ENCODE measurements around the gene CTNND1. TPM values are rescaled to one million over a fixed set of nuclear protein-coding genes. Genes with fewer than 3 reads are reported as not detected.

Gene CTNND1
- total RNA-seq, 1 donor from 2014 or later, result 69.5 TPM

GRCh38 chr11:57751676-57752253 is 9.8 kb upstream of the CTNND1 start, which contains the start of gene BTBD18:
TSS of gene BTBD18 (minus strand) at chr11:57751819. CDS start at chr11:57751188, 631 bp downstream.
- no peaks in the 10 kb centered on the region for H3K36me3 ChIP-seq
- DNase-seq (ENCODE audit: low spot score in 2 of 2), result no peak
- no peak within 1 kb of the TSS for H3K4me3 ChIP-seq
- H3K4me1 ChIP-seq, result no peaks in the 10 kb centered on the region
- H3K27ac ChIP-seq, result no peak within 1 kb of the TSS
- H3K27me3 ChIP-seq, result no peaks in the 10 kb centered on the region
- intact Hi-C loops (cut with DNase I), result no loop called here
- peak in 1 of 3 experiments; percentile 30 for TF ChIP-seq CTCF (IDR thresholded peaks at IDR 0.05)
- no peaks in the 10 kb centered on the region for H3K9me3 ChIP-seq

GRCh38 chr11:57752954-57753353 is 8.6 kb upstream of the CTNND1 start:
- H3K27me3 ChIP-seq, result no peaks in the 10 kb centered on the region
- H3K27ac ChIP-seq, result no peak overlapping the region
- H3K4me3 ChIP-seq, result no peak overlapping the region
- intact Hi-C loops (cut with DNase I), result no loop called here
- H3K9me3 ChIP-seq, result no peaks in the 10 kb centered on the region
- H3K4me1 ChIP-seq, result no peaks in the 10 kb centered on the region
- no peak for TF ChIP-seq CTCF (IDR thresholded peaks at IDR 0.05)
- no peak for DNase-seq (ENCODE audit: low spot score in 2 of 2)
- no peaks in the 10 kb centered on the region for H3K36me3 ChIP-seq

GRCh38 chr11:57758174-57758573 is 3.4 kb upstream of the CTNND1 start:
- no peak for DNase-seq (ENCODE audit: low spot score in 2 of 2)
- no peaks in the 10 kb centered on the region for H3K4me1 ChIP-seq
- H3K4me3 ChIP-seq, result no peak overlapping the region
- intact Hi-C loops (cut with DNase I), result no loop called here
- TF ChIP-seq CTCF (IDR thresholded peaks at IDR 0.05), result no peak
- H3K9me3 ChIP-seq, result no peaks in the 10 kb centered on the region
- H3K36me3 ChIP-seq, result no peaks in the 10 kb centered on the region
- H3K27me3 ChIP-seq, result no peaks in the 10 kb centered on the region
- H3K27ac ChIP-seq, result no peak overlapping the region

GRCh38 chr11:57762235-57762861 is 746 bp downstream of the CTNND1 start:
- Histone ChIP-seq H3K27me3 (no peaks in the 10 kb centered on the region), H3K36me3 (no peaks in the 10 kb centered on the region), H3K4me3 (peak overlapping the region; percentile 66 to 79), H3K27ac (peak overlapping the region; percentile 83 to 96), H3K4me1 (peaks cover 0 to 21% of the 10 kb centered on the region in 2 donors), H3K9me3 (no peaks in the 10 kb centered on the region)
- TF ChIP-seq CTCF (IDR thresholded peaks at IDR 0.05), result no peak
- intact Hi-C loops (cut with DNase I), result loop anchor here (2.0 to 5.0 kb wide), 5 partner anchors 16 to 815 kb away; partner anchors contain the start of genes LPXN, UBE2L6, ZDHHC5 and ZFP91
- no peak for DNase-seq (ENCODE audit: low spot score in 2 of 2)

- Histone ChIP-seq H3K27me3 (no peaks in the 10 kb centered on the region), H3K36me3 (no peaks in the 10 kb centered on the region), H3K4me1 (peaks cover 0 to 22% of the 10 kb centered on the region in 2 donors), H3K27ac (peak overlapping the region; percentile 83 to 96), H3K9me3 (no peaks in the 10 kb centered on the region), H3K4me3 (peak overlapping the region; percentile 66 to 79)
- intact Hi-C loops (cut with DNase I), result loop anchor here (2.0 to 5.0 kb wide), 5 partner anchors 15 to 814 kb away; partner anchors contain the start of genes LPXN, UBE2L6, ZDHHC5 and ZFP91
- no peak for DNase-seq (ENCODE audit: low spot score in 2 of 2)
- TF ChIP-seq CTCF (IDR thresholded peaks at IDR 0.05), result peak in 2 of 3 experiments; percentile 18 to 21
Measured at GRCh38 chr11:57763568-57763967, 2.0 kb downstream of the CTNND1 start.
